Hepatocyte (in vitro differentiated cells): ENCODE results near the gene ACE. TPM values are rescaled to one million over a fixed set of nuclear protein-coding genes. Genes with fewer than 3 reads are reported as not detected.
"Not testable (repeated sequence)": the region's sequence is repeated elsewhere in the genome, so short reads cannot be mapped to it uniquely, and the experiment has no call there.

Experiments
- DNase-seq: peaks from one replicate; pipeline ENCODE4 v3.0.0-alpha.2; 2016; ENCODE audit warnings: low spot score
- H2AFZ ChIP-seq: fragments of 200-600 bp; sonication (generic); 2 replicates; pipeline ENCODE4 v1.6.0; 2016; ENCODE audit warnings: antibody characterized with exemption, mild to moderate bottlenecking
- H3K27ac ChIP-seq: fragments of 200-600 bp; sonication (generic); 2 replicates; pipeline ENCODE4 v1.5.1; 2016; ENCODE audit warnings: mild to moderate bottlenecking
- H3K27me3 ChIP-seq: fragments of 200-600 bp; sonication (generic); 2 replicates; pipeline ENCODE4 v1.6.1; 2016
- H3K36me3 ChIP-seq: fragments of 200-600 bp; sonication (generic); replicated peaks from 2 replicates; pipeline ENCODE4 v1.5.1; 2016; ENCODE audit warnings: low read depth; ENCODE audit not compliant: insufficient read depth
- H3K4me1 ChIP-seq: fragments of 200-600 bp; sonication (generic); 2 replicates; pipeline ENCODE4 v1.5.1; 2016; ENCODE audit warnings: mild to moderate bottlenecking, moderate library complexity; ENCODE audit not compliant: insufficient read depth
- H3K4me2 ChIP-seq: fragments of 200-600 bp; sonication (generic); 2 replicates; pipeline ENCODE4 v1.6.0; 2016
- H3K4me3 ChIP-seq: fragments of 200-600 bp; sonication (generic); 2 replicates; pipeline ENCODE4 v1.5.1; 2016; ENCODE audit warnings: mild to moderate bottlenecking
- H3K79me2 ChIP-seq: fragments of 200-600 bp; sonication (generic); 2 replicates; pipeline ENCODE4 v1.6.0; 2017; ENCODE audit warnings: mild to moderate bottlenecking
- H3K9me2 ChIP-seq: fragments of 200-600 bp; sonication (generic); replicated peaks from 2 replicates; pipeline ENCODE4 v1.6.0; 2017; ENCODE audit warnings: mild to moderate bottlenecking; ENCODE audit not compliant: insufficient read depth
- H3K9me3 ChIP-seq: fragments of 200-600 bp; sonication (generic); 2 replicates; pipeline ENCODE4 v1.5.1; 2016; ENCODE audit warnings: low read depth, mild to moderate bottlenecking
- H4K20me1 ChIP-seq: fragments of 200-600 bp; sonication (generic); 2 replicates; pipeline ENCODE4 v1.6.0; 2016; ENCODE audit warnings: mild to moderate bottlenecking; ENCODE audit not compliant: insufficient read depth, poor library complexity, severe bottlenecking
- EZH2 ChIP-seq: fragments of 200-600 bp; sonication (generic); IDR thresholded peaks from 2 replicates; pipeline ENCODE4 v1.6.1; 2016; ENCODE audit warnings: antibody characterized with exemption, mild to moderate bottlenecking, borderline replicate concordance
- EZH2phosphoT487 ChIP-seq: fragments of 200-600 bp; sonication (generic); IDR thresholded peaks from one replicate; pipeline ENCODE4 v1.6.1; 2018; ENCODE audit warnings: antibody characterized with exemption, mild to moderate bottlenecking, low read depth, moderate library complexity; ENCODE audit not compliant: unreplicated experiment, severe bottlenecking
- WGBS: methylation state at CpG from one replicate; pipeline ENCODE4 v1.1.6; 2016; ENCODE audit warnings: low lambda C conversion rate; ENCODE audit errors: missing lambda C conversion rate; 5-methylcytosine and 5-hydroxymethylcytosine counted together
- polyA plus RNA-seq: library from polyadenylated mRNA; unstranded; fragments of >200 nt; fragmentation: Nextera tagmentation; extraction: Ambion mirVana; gene quantifications from 2 replicates; pipeline ENCODE4 v1.2.1, GENCODE V29; 2016
- total RNA-seq: library from RNA; depleted of rRNA; stranded (reverse); fragments of >200 nt; gene quantifications from 2 replicates; pipeline ENCODE4 v1.2.3, GENCODE V29; 2014
- TF ChIP-seq, protein P1 (sequence below): fragments of 200-600 bp; sonication (generic); IDR thresholded peaks from 2 replicates; pipeline ENCODE4 v1.5.1; 2016; ENCODE audit warnings: antibody characterized with exemption, mild to moderate bottlenecking; ENCODE audit not compliant: poor library complexity

The ACE gene
- total and polyA plus RNA-seq, 2 experiments from 2014 or later, result 7.2 to 8.0 TPM

GRCh38 chr17:63464691-63465236, 12.1 kb upstream of the ACE start:
- H3K4me2 ChIP-seq, result no peak overlapping the region
- H3K4me1 ChIP-seq, result no peaks in the 10 kb centered on the region
- no peak overlapping the region for H2AFZ ChIP-seq
- no peak overlapping the region for H3K4me3 ChIP-seq
- 90% methylated on average over 4 of the region's 4 CpGs for WGBS
- no peaks in the 10 kb centered on the region for H3K27me3 ChIP-seq
- H3K36me3 ChIP-seq, result no peaks in the 10 kb centered on the region
- no peaks in the 10 kb centered on the region for H3K79me2 ChIP-seq
- TF ChIP-seq, protein P1, sequence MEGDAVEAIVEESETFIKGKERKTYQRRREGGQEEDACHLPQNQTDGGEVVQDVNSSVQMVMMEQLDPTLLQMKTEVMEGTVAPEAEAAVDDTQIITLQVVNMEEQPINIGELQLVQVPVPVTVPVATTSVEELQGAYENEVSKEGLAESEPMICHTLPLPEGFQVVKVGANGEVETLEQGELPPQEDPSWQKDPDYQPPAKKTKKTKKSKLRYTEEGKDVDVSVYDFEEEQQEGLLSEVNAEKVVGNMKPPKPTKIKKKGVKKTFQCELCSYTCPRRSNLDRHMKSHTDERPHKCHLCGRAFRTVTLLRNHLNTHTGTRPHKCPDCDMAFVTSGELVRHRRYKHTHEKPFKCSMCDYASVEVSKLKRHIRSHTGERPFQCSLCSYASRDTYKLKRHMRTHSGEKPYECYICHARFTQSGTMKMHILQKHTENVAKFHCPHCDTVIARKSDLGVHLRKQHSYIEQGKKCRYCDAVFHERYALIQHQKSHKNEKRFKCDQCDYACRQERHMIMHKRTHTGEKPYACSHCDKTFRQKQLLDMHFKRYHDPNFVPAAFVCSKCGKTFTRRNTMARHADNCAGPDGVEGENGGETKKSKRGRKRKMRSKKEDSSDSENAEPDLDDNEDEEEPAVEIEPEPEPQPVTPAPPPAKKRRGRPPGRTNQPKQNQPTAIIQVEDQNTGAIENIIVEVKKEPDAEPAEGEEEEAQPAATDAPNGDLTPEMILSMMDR, result no peak
- TF ChIP-seq EZH2phosphoT487 (no peak), EZH2 (no peak)
- no peaks in the 10 kb centered on the region for H3K9me2 ChIP-seq
- DNase-seq, result no peak
- H4K20me1 ChIP-seq, result no peaks in the 10 kb centered on the region
- H3K27ac ChIP-seq, result no peak overlapping the region
- H3K9me3 ChIP-seq, result no peaks in the 10 kb centered on the region

DNA sequence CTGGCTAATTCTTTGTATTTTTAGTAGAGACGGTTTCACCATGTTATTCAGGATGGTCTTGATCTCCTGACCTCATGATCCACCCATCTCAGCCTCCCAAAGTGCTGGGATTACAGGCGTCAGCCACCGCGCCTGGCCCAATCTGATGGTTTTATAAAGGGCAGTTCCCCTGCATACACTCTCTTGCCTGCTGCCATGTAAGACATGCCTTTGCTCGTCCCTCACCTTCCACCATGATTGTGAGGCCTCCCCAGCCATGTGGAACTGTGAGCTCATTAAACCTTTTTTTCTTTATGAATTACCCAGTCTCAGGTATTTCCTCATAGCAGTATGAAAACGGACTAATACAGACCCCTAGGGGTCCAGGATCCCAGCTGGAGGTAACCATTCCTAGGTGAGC, 8.8 kb upstream of the ACE start:
- H3K79me2 ChIP-seq, DNase-seq: not testable (repeated sequence)
- WGBS, result 93% methylated on average over 6 of the region's 6 CpGs

DNA sequence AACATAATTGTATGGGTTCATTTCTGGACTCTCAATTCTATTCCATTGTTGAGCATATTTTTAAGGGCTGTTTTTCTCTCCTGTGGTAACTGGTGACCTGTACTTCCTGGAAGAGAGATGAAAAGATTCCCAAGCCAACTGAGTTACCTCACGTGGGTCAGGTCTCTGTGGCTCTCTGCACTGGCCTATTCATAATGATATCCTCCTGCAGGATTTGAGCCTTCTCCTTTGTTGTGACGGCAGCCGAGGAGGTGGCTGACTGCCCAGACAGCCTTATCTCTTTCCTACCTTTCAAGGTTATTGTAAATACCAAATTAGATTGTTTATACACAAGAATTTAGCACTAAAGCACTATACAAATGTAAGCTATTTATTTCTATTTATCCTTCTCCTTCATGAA, 2.7 kb upstream of the ACE start:
- no peaks in the 10 kb centered on the region for H4K20me1 ChIP-seq
- no peak overlapping the region for H3K4me3 ChIP-seq
- no peaks in the 10 kb centered on the region for H3K36me3 ChIP-seq
- H3K4me1 ChIP-seq, result peaks cover 17% of the 10 kb centered on the region
- DNase-seq, result no peak
- H3K9me2 ChIP-seq, result no peaks in the 10 kb centered on the region
- TF ChIP-seq EZH2phosphoT487, result no peak
- no peak for TF ChIP-seq EZH2
- TF ChIP-seq, protein P1, result no peak
- WGBS, result 31% methylated on average over 3 of the region's 3 CpGs
- H3K79me2 ChIP-seq, result no peaks in the 10 kb centered on the region
- no peak overlapping the region for H3K27ac ChIP-seq
- H3K27me3 ChIP-seq, result peaks cover 14% of the 10 kb centered on the region
- no peak overlapping the region for H3K4me2 ChIP-seq
- H2AFZ ChIP-seq, result no peak overlapping the region
- H3K9me3 ChIP-seq, result no peaks in the 10 kb centered on the region

More for the DNA sequence above, 8.8 kb upstream of the ACE start:
- H3K27me3 ChIP-seq, H3K9me3 ChIP-seq, H3K27ac ChIP-seq, H3K4me3 ChIP-seq, H3K4me1 ChIP-seq, H2AFZ ChIP-seq, H4K20me1 ChIP-seq, H3K4me2 ChIP-seq, H3K36me3 ChIP-seq, H3K9me2 ChIP-seq: not testable (repeated sequence)

DNA sequence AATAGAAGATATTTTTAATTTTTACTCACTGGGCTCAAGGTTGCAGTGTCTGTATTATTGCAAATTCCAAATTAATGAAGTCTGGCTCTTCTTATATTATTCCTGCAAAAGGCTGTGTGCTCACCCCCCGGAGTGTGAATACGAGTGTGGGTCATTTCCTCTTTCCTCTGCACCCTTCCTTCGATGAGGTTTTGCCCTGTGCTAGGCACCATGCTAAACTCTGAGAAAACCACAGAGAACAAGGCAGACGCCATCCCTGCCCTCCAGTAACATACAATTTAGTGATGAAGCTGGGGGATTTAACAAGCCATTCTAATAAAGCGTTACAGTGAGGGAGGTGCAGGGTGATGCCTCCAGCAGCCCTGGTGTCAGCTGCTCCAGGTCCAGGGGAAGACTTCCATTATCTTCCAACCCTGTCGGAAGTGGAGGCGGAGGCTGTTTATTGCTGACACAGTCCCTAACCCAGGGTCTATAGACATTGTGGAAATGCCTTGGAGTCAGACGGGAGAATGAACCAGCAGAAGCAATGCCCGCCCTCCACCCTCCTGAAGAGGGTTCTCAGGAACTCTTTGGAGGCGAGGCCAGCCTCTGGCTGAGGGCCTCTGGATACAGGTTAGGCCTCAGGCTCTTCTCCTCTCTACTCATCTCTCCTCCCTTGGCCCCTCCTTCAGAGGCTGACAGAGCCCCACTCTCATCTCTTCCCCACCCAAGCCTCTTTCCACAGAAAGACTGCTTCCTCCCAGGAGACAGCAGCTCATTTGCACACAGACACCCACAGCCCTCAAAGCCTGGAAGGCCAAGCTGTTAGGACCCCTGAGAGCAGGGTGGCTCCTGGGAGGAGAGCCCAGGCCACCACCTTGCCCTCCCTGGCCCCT, 2.0 kb upstream of the ACE start:
- no peak for TF ChIP-seq EZH2phosphoT487
- TF ChIP-seq, protein P1, result no peak
- no peak for TF ChIP-seq EZH2
- Histone ChIP-seq H3K36me3 (no peaks in the 10 kb centered on the region), H3K4me2 (no peak overlapping the region), H3K27ac (no peak overlapping the region), H3K27me3 (peaks cover 14% of the 10 kb centered on the region), H3K9me3 (no peaks in the 10 kb centered on the region), H4K20me1 (no peaks in the 10 kb centered on the region), H3K4me1 (peaks cover 17% of the 10 kb centered on the region), H3K4me3 (no peak overlapping the region), H3K9me2 (no peaks in the 10 kb centered on the region), H3K79me2 (no peaks in the 10 kb centered on the region), H2AFZ (no peak overlapping the region)
- DNase-seq, result no peak
- WGBS, result 78% methylated on average over 10 of the region's 10 CpGs
